NCI-H187 (cell line): ENCODE results near the gene FRMPD4.

Source experiments
- DNase-seq, 2 experiments: peaks; one replicate each; lab custom pipeline; 2025; lab: John Stamatoyannopoulos, UW

The FRMPD4 gene

GRCh38 chrX:12367254-12367653 lies 229.0 kb downstream of the FRMPD4 start:
- no peak for DNase-seq

GRCh38 chrX:12370497-12370986 lies 232.3 kb downstream of the FRMPD4 start:
- DNase-seq, result no peak

- DNase-seq, result no peak
These were observed 233.8 kb downstream of the FRMPD4 start for GRCh38 chrX:12372111-12372510.

- DNase-seq, result no peak
These were observed 236.0 kb downstream of the FRMPD4 start for GRCh38 chrX:12374286-12374685.

- peak; percentile 13 to 17 for DNase-seq
These were observed 240.0 kb downstream of the FRMPD4 start for GRCh38 chrX:12378253-12378652.

- DNase-seq, result no peak
These were observed 240.4 kb downstream of the FRMPD4 start for GRCh38 chrX:12378706-12379105.

GRCh38 chrX:12379671-12380070 lies 241.4 kb downstream of the FRMPD4 start:
- no peak for DNase-seq

GRCh38 chrX:12383196-12383595 lies 244.9 kb downstream of the FRMPD4 start:
- DNase-seq, result no peak

- DNase-seq, result no peak
These were observed 252.0 kb downstream of the FRMPD4 start for GRCh38 chrX:12390301-12390700.

GRCh38 chrX:12396584-12396983 lies 258.3 kb downstream of the FRMPD4 start:
- DNase-seq, result no peak

- no peak for DNase-seq
These were observed 261.9 kb downstream of the FRMPD4 start for GRCh38 chrX:12400218-12400617.

GRCh38 chrX:12401252-12401651 lies 263.0 kb downstream of the FRMPD4 start:
- no peak for DNase-seq

GRCh38 chrX:12403474-12404082 lies 265.3 kb downstream of the FRMPD4 start:
- DNase-seq, result no peak

GRCh38 chrX:12405306-12405705 lies 267.0 kb downstream of the FRMPD4 start:
- DNase-seq, result no peak

GRCh38 chrX:12410523-12410922 lies 272.2 kb downstream of the FRMPD4 start:
- DNase-seq, result no peak

- DNase-seq, result no peak
These were observed 273.6 kb downstream of the FRMPD4 start for GRCh38 chrX:12411831-12412230.

- DNase-seq, result no peak
These were observed 274.3 kb downstream of the FRMPD4 start for GRCh38 chrX:12412561-12412960.

- DNase-seq, result no peak
These were observed 281.3 kb downstream of the FRMPD4 start for GRCh38 chrX:12419591-12419990.

GRCh38 chrX:12421918-12422317 lies 283.6 kb downstream of the FRMPD4 start:
- no peak for DNase-seq

GRCh38 chrX:12423346-12423745 lies 285.1 kb downstream of the FRMPD4 start:
- no peak for DNase-seq

- DNase-seq, result no peak
These were observed 287.2 kb downstream of the FRMPD4 start for GRCh38 chrX:12425496-12425895.

- DNase-seq, result no peak
These were observed 288.1 kb downstream of the FRMPD4 start for GRCh38 chrX:12426420-12426819.

GRCh38 chrX:12434493-12434892 lies 296.2 kb downstream of the FRMPD4 start:
- DNase-seq, result no peak

- no peak for DNase-seq
These were observed 301.1 kb downstream of the FRMPD4 start for GRCh38 chrX:12439416-12439815.
